G401 (cell line): ENCODE measurements around the gene MAPK14. TPM values are rescaled to one million over a fixed set of nuclear protein-coding genes. Genes with fewer than 3 reads are reported as not detected.
A peak's percentile ranks its signal among the peaks of the same experiment; 100 is the strongest.
"Not testable (repeated sequence)": the region's sequence is repeated elsewhere in the genome, so short reads cannot be mapped to it uniquely, and the experiment has no call there.

Experiments
- DNase-seq: peaks from one replicate; pipeline ENCODE4 v3.0.0-alpha.2; 2015; ENCODE audit warnings: low spot score
- in situ Hi-C: cut with HindIII; loops from 2 replicates; pipeline ENCODE4 v1.10.0; 2016; ENCODE audit warnings: low sequenced_read_pairs, mixed read lengths
- total RNA-seq: library from RNA; depleted of rRNA; stranded (reverse); fragments of >200 nt; shearing (Covaris generic); gene quantifications from 2 replicates; pipeline ENCODE4 v1.2.3, GENCODE V29; 2014

MAPK14 gene
- total RNA-seq, 1 experiment from 2014 or later: 32.9 TPM

GRCh38 chr6:36117658-36118549, 90.3 kb downstream of the MAPK14 start:
- in situ Hi-C loops: no loop called here

GRCh38 chr6:36118550-36119107, 91.0 kb downstream of the MAPK14 start:
- DNase-seq: no peak
- in situ Hi-C loops: no loop called here

More at GRCh38 chr6:36117658-36118549, 90.3 kb downstream of the MAPK14 start:
- no peak for DNase-seq

GRCh38 chr6:36119209-36119608, 91.6 kb downstream of the MAPK14 start:
- DNase-seq: no peak
- in situ Hi-C loops: no loop called here

GRCh38 chr6:36120018-36120417, 92.4 kb downstream of the MAPK14 start:
- no peak for DNase-seq
- in situ Hi-C loops: no loop called here

GRCh38 chr6:36120539-36120938, 92.9 kb downstream of the MAPK14 start:
- in situ Hi-C loops: no loop called here
- DNase-seq: no peak

GRCh38 chr6:36120979-36121786, 93.6 kb downstream of the MAPK14 start:
- DNase-seq: no peak
- in situ Hi-C loops: no loop called here

- DNase-seq: no peak
- in situ Hi-C loops: no loop called here
Observed at GRCh38 chr6:36121787-36122494, 94.3 kb downstream of the MAPK14 start.

GRCh38 chr6:36122495-36123269, 95.1 kb downstream of the MAPK14 start:
- no peak for DNase-seq
- in situ Hi-C loops: no loop called here

- in situ Hi-C loops: no loop called here
- peak; percentile 66 for DNase-seq
Observed at GRCh38 chr6:36123270-36124139, 95.9 kb downstream of the MAPK14 start.

- DNase-seq, in situ Hi-C loops: not testable (repeated sequence)
Observed at GRCh38 chr6:36124346-36124745, 96.7 kb downstream of the MAPK14 start.

- in situ Hi-C loops: no loop called here
- DNase-seq: no peak
Observed at GRCh38 chr6:36124881-36125280, 97.3 kb downstream of the MAPK14 start.

GRCh38 chr6:36125575-36125974, 98.0 kb downstream of the MAPK14 start:
- DNase-seq: no peak
- in situ Hi-C loops: no loop called here

- DNase-seq: no peak
- in situ Hi-C loops: no loop called here
Observed at GRCh38 chr6:36126121-36126520, 98.5 kb downstream of the MAPK14 start.

- in situ Hi-C loops: no loop called here
- no peak for DNase-seq
Observed at GRCh38 chr6:36126553-36127458, 99.2 kb downstream of the MAPK14 start.

- in situ Hi-C loops: no loop called here
- DNase-seq: no peak
Observed at GRCh38 chr6:36127462-36128016, 99.9 kb downstream of the MAPK14 start.

GRCh38 chr6:36128073-36128472, 100.5 kb downstream of the MAPK14 start:
- in situ Hi-C loops: no loop called here

More at GRCh38 chr6:36128073-36128472, 100.5 kb downstream of the MAPK14 start:
- no peak for DNase-seq
